ENCODE measurements around the gene CANT1.

GRCh38 chr17:78985395-78985794 lies 24.2 kb downstream of the CANT1 start:
- no peak for TF ChIP-seq EZH2 (IDR thresholded peaks at IDR 0.05)
- no peak for TF ChIP-seq POLR2AphosphoS5 (IDR thresholded peaks at IDR 0.05; ENCODE audit: borderline replicate concordance, low read depth, low read length)
- TF ChIP-seq FOXP2 (optimal IDR thresholded peaks at IDR 0.05; ENCODE audit: control extremely low read depth, extremely low read length, insufficient read depth), result no peak
